ENCODE results near the gene DISP2. TPM values are rescaled to one million over a fixed set of nuclear protein-coding genes. Genes with fewer than 3 reads are reported as not detected.

DISP2 gene
- total RNA-seq, 1 experiment from 2014 or later = 0.62 TPM

GRCh38 chr15:40416056-40416455 is 58.0 kb downstream of the DISP2 start:
- Histone ChIP-seq H3K4me1 (ENCODE audit: insufficient read depth, low read length, poor library complexity, severe bottlenecking) (no peaks in the 10 kb centered on the region), H3K27ac (ENCODE audit: low read depth, low read length, poor library complexity, severe bottlenecking) (no peak overlapping the region), H3K9me3 (ENCODE audit: low read depth, low read length, poor library complexity, severe bottlenecking) (no peaks in the 10 kb centered on the region), H3K36me3 (ENCODE audit: insufficient read depth, low read length, poor library complexity, severe bottlenecking) (peaks cover 49% of the 10 kb centered on the region), H3K27me3 (replicated peaks; ENCODE audit: insufficient read depth, low read depth, low read length, poor library complexity) (no peaks in the 10 kb centered on the region), H3K4me3 (ENCODE audit: low read depth, low read length, poor library complexity, severe bottlenecking) (no peak overlapping the region)
- CTCF ChIA-PET = no interaction called here
- intact Hi-C loops (cut with micrococcal nuclease; ENCODE audit: unreplicated experiment) = no loop called here
- DNase-seq (ENCODE audit: low spot score) = no peak
- POLR2A ChIA-PET (ENCODE audit: low non-redundant PET) = no interaction called here
- TF ChIP-seq EZH2 (IDR thresholded peaks at IDR 0.05; ENCODE audit: borderline replicate concordance, low read depth, low read length, poor library complexity, severe bottlenecking) = no peak
- TF ChIP-seq CTCF (conservative IDR thresholded peaks at IDR 0.05; ENCODE audit: low read depth, low read length) = no peak
- no TSS peak for BruUV-seq (replicated peaks)

- CTCF ChIA-PET = no interaction called here
- no peak overlapping the region for H3K4me3 ChIP-seq (ENCODE audit: low read depth, low read length, poor library complexity, severe bottlenecking)
- TF ChIP-seq CTCF (conservative IDR thresholded peaks at IDR 0.05; ENCODE audit: low read depth, low read length) = no peak
- no peak for TF ChIP-seq EZH2 (IDR thresholded peaks at IDR 0.05; ENCODE audit: borderline replicate concordance, low read depth, low read length, poor library complexity, severe bottlenecking)
- no peaks in the 10 kb centered on the region for H3K4me1 ChIP-seq (ENCODE audit: insufficient read depth, low read length, poor library complexity, severe bottlenecking)
- no peak overlapping the region for H3K27ac ChIP-seq (ENCODE audit: low read depth, low read length, poor library complexity, severe bottlenecking)
- H3K27me3 ChIP-seq (replicated peaks; ENCODE audit: insufficient read depth, low read depth, low read length, poor library complexity) = no peaks in the 10 kb centered on the region
- intact Hi-C loops (cut with micrococcal nuclease; ENCODE audit: unreplicated experiment) = no loop called here
- no peak for DNase-seq (ENCODE audit: low spot score)
- peaks cover 29% of the 10 kb centered on the region for H3K36me3 ChIP-seq (ENCODE audit: insufficient read depth, low read length, poor library complexity, severe bottlenecking)
- POLR2A ChIA-PET (ENCODE audit: low non-redundant PET) = no interaction called here
- no peaks in the 10 kb centered on the region for H3K9me3 ChIP-seq (ENCODE audit: low read depth, low read length, poor library complexity, severe bottlenecking)
- no TSS peak for BruUV-seq (replicated peaks)
Observed at GRCh38 chr15:40418126-40418525, 60.1 kb downstream of the DISP2 start.

DNA sequence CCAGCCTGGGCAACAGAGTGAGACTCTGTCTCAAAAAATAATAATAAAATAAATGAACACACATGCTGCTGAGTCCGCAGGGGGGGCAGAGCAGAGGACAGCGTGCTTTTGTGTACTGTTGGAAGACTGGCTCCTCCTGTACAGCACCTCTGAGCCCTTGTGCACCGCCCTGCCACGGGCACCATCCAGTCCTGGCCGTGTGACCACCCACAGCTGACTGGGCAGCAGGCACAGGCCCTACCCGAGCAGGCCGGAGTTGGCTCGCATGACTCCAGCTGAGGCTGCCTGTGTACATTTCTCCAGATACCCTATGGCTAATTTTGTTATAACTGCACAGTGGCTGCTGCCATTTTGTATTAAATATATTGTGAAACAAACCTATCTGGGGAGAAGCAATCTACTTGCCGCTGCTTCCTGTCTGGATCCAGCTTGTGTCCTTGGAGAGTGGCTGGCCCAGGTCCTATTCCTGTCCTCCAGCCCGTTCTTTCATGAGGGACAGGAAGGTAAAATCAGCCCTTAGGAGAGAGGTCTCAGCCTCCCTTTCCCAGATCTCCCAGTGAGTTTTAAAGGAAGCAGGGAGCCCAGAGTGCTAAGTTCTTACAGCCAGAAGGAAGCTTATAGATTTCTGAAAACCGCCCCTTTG is 62.2 kb downstream of the DISP2 start:
- CTCF ChIA-PET = no interaction called here
- POLR2A ChIA-PET (ENCODE audit: low non-redundant PET) = interaction anchor here (0.6 to 0.7 kb wide), 2 partner anchors 9 to 487 kb away, joined by 4 to 5 read pairs; partner anchors contain the start of gene EIF2AK4
- intact Hi-C loops (cut with micrococcal nuclease; ENCODE audit: unreplicated experiment) = loop anchor here (10.0 kb wide), 1 partner anchor 375 kb away; no protein-coding TSS in a partner anchor

More for the DNA sequence above, 62.2 kb downstream of the DISP2 start:
- Histone ChIP-seq H3K27ac (ENCODE audit: low read depth, low read length, poor library complexity, severe bottlenecking) (no peak overlapping the region), H3K4me1 (ENCODE audit: insufficient read depth, low read length, poor library complexity, severe bottlenecking) (no peaks in the 10 kb centered on the region), H3K4me3 (ENCODE audit: low read depth, low read length, poor library complexity, severe bottlenecking) (no peak overlapping the region), H3K9me3 (ENCODE audit: low read depth, low read length, poor library complexity, severe bottlenecking) (no peaks in the 10 kb centered on the region), H3K27me3 (replicated peaks; ENCODE audit: insufficient read depth, low read depth, low read length, poor library complexity) (no peaks in the 10 kb centered on the region), H3K36me3 (ENCODE audit: insufficient read depth, low read length, poor library complexity, severe bottlenecking) (peaks cover 14% of the 10 kb centered on the region)
- no peak for DNase-seq (ENCODE audit: low spot score)
- TF ChIP-seq EZH2 (IDR thresholded peaks at IDR 0.05; ENCODE audit: borderline replicate concordance, low read depth, low read length, poor library complexity, severe bottlenecking) (no peak), CTCF (conservative IDR thresholded peaks at IDR 0.05; ENCODE audit: low read depth, low read length) (no peak)
- no TSS peak for BruUV-seq (replicated peaks)

All from A673 (cell line).